Activated CD4-positive, CD25-positive, alpha-beta regulatory T cell treated with anti-CD3 and anti-CD28 coated beads, Interleukin-2, amount 50 U/mL, for 16 hours (primary cell): ENCODE results near the gene CSTF1.

Experiments
- DNase-seq: peaks from one replicate; pipeline ENCODE4 v3.0.0-alpha.2; 2020; ENCODE audit warnings: low read depth, low spot score

CSTF1 gene

GRCh38 chr20:56453352-56453751 lies 60.9 kb downstream of the CSTF1 start:
- no peak for DNase-seq

DNA sequence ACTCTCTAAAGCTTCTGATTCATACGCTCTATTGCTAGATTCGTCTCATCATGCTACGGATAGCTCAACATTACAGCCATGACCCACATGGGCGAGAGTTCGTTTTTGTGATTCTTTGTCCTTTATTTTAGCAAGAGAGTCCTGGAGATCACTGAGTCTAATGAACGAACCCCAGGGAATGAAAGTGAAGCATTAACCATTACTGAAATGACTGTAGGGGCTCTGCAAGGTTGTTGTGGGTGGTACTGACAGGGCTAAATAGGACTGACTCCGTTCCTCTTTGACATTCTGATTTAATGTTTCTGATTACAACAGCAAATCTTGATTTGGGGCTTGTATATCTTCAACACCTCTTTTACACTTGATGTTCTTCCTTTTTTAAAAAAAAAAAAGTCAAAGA lies 62.3 kb downstream of the CSTF1 start:
- no peak for DNase-seq
